DND-41 (cell line): ENCODE measurements around the gene BTBD17.

ENCODE experiments used
- ATAC-seq: fragments of 200-7000 bp; cut with Tn5 transposase; 3 replicates; pipeline ENCODE4 v1.9.1; 2021; ENCODE audit warnings: low read depth; ENCODE audit not compliant: insufficient read depth
- DNase-seq: peaks from one replicate; pipeline ENCODE4 v3.0.0-alpha.2; 2020
- H2AFZ ChIP-seq: 2 replicates; pipeline ENCODE4 v1.6.0; 2012; ENCODE audit warnings: low read depth, low read length
- H3K27ac ChIP-seq: 2 replicates; pipeline ENCODE4 v1.5.1; 2012; ENCODE audit warnings: low read length, inconsistent platforms
- H3K27me3 ChIP-seq: fragments of 200-600 bp; sonication (generic); 2 replicates; pipeline ENCODE4 v1.6.0; 2012; ENCODE audit warnings: low read length, mild to moderate bottlenecking, inconsistent platforms; ENCODE audit not compliant: insufficient read depth, poor library complexity
- H3K36me3 ChIP-seq: 2 replicates; pipeline ENCODE4 v1.5.1; 2012; ENCODE audit warnings: low read length, inconsistent platforms; ENCODE audit not compliant: insufficient read depth
- H3K4me1 ChIP-seq: 2 replicates; pipeline ENCODE4 v1.5.1; 2012; ENCODE audit warnings: mild to moderate bottlenecking, low read length; ENCODE audit not compliant: insufficient read depth
- H3K4me2 ChIP-seq: 2 replicates; pipeline ENCODE4 v1.6.0; 2012; ENCODE audit warnings: mild to moderate bottlenecking, moderate library complexity, low read length, inconsistent platforms; ENCODE audit not compliant: insufficient read depth
- H3K4me3 ChIP-seq, 2 experiments: fragments of 200-600 bp in 1 of 2; shearing (Covaris generic) in 1 of 2; 2 replicates each; pipeline ENCODE4 v1.5.1; 2012 to 2016; ENCODE audit warnings: inconsistent platforms in 2 of 2, low read length in 2 of 2, mild to moderate bottlenecking in 2 of 2, low read depth in 1 of 2, moderate library complexity in 1 of 2
- H3K79me2 ChIP-seq: 2 replicates; pipeline ENCODE4 v1.6.0; 2012; ENCODE audit warnings: low read length, inconsistent platforms; ENCODE audit not compliant: insufficient read depth
- H3K9ac ChIP-seq: 2 replicates; pipeline ENCODE4 v1.6.0; 2012; ENCODE audit warnings: low read depth, mild to moderate bottlenecking, inconsistent platforms, low read length, moderate library complexity
- H3K9me3 ChIP-seq: 2 replicates; pipeline ENCODE4 v1.5.1; 2012; ENCODE audit warnings: low read length, moderate library complexity, mild to moderate bottlenecking, inconsistent platforms; ENCODE audit not compliant: insufficient read depth, severe bottlenecking
- H4K20me1 ChIP-seq: 2 replicates; pipeline ENCODE4 v1.6.0; 2012; ENCODE audit warnings: low read length; ENCODE audit not compliant: insufficient read depth
- EZH2 ChIP-seq: IDR thresholded peaks from 3 replicates; pipeline ENCODE4 v1.6.1; 2012; ENCODE audit warnings: borderline replicate concordance, low read depth, mild to moderate bottlenecking, moderate library complexity, low read length, inconsistent platforms; ENCODE audit not compliant: severe bottlenecking
- TF ChIP-seq, protein P1 (sequence below): IDR thresholded peaks from 2 replicates; pipeline ENCODE4 v1.5.1; 2012; ENCODE audit warnings: borderline replicate concordance, low read length, moderate library complexity, mild to moderate bottlenecking; ENCODE audit not compliant: poor library complexity, severe bottlenecking; ENCODE audit errors: extremely low read depth

BTBD17 gene

GRCh38 chr17:74374858-74375257 lies 13.2 kb upstream of the BTBD17 start:
- Histone ChIP-seq H3K36me3 (no peaks in the 10 kb centered on the region), H3K4me1 (peaks cover 8% of the 10 kb centered on the region), H3K9ac (no peak overlapping the region), H3K27ac (no peak overlapping the region), H3K9me3 (no peaks in the 10 kb centered on the region), H4K20me1 (peaks cover 6% of the 10 kb centered on the region; the same call in 1 of the 2 replicates), H3K79me2 (no peaks in the 10 kb centered on the region), H3K4me2 (no peak overlapping the region), H3K4me3 (no peak overlapping the region), H2AFZ (no peak overlapping the region), H3K27me3 (no peaks in the 10 kb centered on the region)
- ATAC-seq: no peak
- DNase-seq: no peak
- no peak for TF ChIP-seq EZH2
- TF ChIP-seq, protein P1, sequence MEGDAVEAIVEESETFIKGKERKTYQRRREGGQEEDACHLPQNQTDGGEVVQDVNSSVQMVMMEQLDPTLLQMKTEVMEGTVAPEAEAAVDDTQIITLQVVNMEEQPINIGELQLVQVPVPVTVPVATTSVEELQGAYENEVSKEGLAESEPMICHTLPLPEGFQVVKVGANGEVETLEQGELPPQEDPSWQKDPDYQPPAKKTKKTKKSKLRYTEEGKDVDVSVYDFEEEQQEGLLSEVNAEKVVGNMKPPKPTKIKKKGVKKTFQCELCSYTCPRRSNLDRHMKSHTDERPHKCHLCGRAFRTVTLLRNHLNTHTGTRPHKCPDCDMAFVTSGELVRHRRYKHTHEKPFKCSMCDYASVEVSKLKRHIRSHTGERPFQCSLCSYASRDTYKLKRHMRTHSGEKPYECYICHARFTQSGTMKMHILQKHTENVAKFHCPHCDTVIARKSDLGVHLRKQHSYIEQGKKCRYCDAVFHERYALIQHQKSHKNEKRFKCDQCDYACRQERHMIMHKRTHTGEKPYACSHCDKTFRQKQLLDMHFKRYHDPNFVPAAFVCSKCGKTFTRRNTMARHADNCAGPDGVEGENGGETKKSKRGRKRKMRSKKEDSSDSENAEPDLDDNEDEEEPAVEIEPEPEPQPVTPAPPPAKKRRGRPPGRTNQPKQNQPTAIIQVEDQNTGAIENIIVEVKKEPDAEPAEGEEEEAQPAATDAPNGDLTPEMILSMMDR: no peak

GRCh38 chr17:74373838-74374606 lies 12.4 kb upstream of the BTBD17 start:
- TF ChIP-seq, protein P1: no peak
- no peak overlapping the region for H3K4me2 ChIP-seq

DNA sequence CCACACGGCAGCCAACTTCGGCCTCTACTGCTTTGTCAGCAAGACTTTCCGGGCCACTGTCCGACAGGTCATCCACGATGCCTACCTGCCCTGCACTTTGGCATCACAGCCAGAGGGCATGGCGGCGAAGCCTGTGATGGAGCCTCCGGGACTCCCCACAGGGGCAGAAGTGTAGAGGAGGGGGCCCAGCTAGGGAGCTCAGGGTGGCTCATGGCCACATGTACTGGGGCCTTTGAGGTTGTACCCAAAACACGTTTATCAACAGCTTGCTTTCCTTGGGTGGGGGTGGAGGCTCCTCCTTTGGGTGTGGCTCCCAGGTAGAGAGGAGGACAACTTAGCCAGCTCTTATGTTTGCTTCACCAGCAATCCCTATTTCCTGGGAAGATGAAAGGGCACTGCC lies 10.8 kb upstream of the BTBD17 start:
- H3K9ac ChIP-seq: no peak overlapping the region
- H3K27me3 ChIP-seq: peaks cover 5% of the 10 kb centered on the region
- no peak overlapping the region for H3K27ac ChIP-seq
- H3K4me1 ChIP-seq: no peaks in the 10 kb centered on the region
- H3K9me3 ChIP-seq: no peaks in the 10 kb centered on the region
- H4K20me1 ChIP-seq: peaks cover 21% of the 10 kb centered on the region
- TF ChIP-seq, protein P1: no peak
- no peak for TF ChIP-seq EZH2
- no peak overlapping the region for H3K4me2 ChIP-seq
- H3K79me2 ChIP-seq: no peaks in the 10 kb centered on the region
- no peak for DNase-seq
- no peaks in the 10 kb centered on the region for H3K36me3 ChIP-seq
- H3K4me3 ChIP-seq: no peak overlapping the region
- H2AFZ ChIP-seq: no peak overlapping the region
- no peak for ATAC-seq

More at GRCh38 chr17:74373838-74374606, 12.4 kb upstream of the BTBD17 start:
- Histone ChIP-seq H2AFZ (no peak overlapping the region), H3K36me3 (no peaks in the 10 kb centered on the region), H3K27ac (no peak overlapping the region), H3K79me2 (no peaks in the 10 kb centered on the region), H3K4me1 (no peaks in the 10 kb centered on the region), H3K27me3 (peaks cover 1% of the 10 kb centered on the region), H3K9me3 (no peaks in the 10 kb centered on the region), H3K9ac (no peak overlapping the region), H4K20me1 (peaks cover 11% of the 10 kb centered on the region), H3K4me3 (no peak overlapping the region)
- ATAC-seq: no peak
- no peak for DNase-seq
